Dendritic cell treated with granulocyte-macrophage colony-stimulating factor and Interleukin-4, amounts not matched to agents 40 ng/mL and 50 ng/mL, for 4 days (primary cell): ENCODE results near the gene KCNMA1.

Experiments used
- H3K27ac Mint-ChIP-seq: one replicate; pipeline ENCODE4 v1.8.0; 2022; ENCODE audit warnings: mild to moderate bottlenecking, mixed read lengths
- H3K27me3 Mint-ChIP-seq: one replicate; pipeline ENCODE4 v1.8.0; 2022; ENCODE audit warnings: mild to moderate bottlenecking, mixed read lengths
- H3K36me3 Mint-ChIP-seq: one replicate; pipeline ENCODE4 v1.8.0; 2022; ENCODE audit warnings: low read depth, mixed read lengths
- H3K4me1 Mint-ChIP-seq: one replicate; pipeline ENCODE4 v1.8.0; 2022; ENCODE audit warnings: low read depth, mixed read lengths
- H3K4me3 Mint-ChIP-seq: one replicate; pipeline ENCODE4 v1.8.0; 2022; ENCODE audit warnings: mild to moderate bottlenecking, moderate library complexity, mixed read lengths
- H3K9me3 Mint-ChIP-seq: one replicate; pipeline ENCODE4 v1.8.0; 2022; ENCODE audit warnings: mixed read lengths
- intact Hi-C: fragments of 100-400 bp; cut with micrococcal nuclease; formaldehyde crosslinking; loops from one replicate; pipeline ENCODE4 v1.15.0; 2022

Gene KCNMA1

DNA sequence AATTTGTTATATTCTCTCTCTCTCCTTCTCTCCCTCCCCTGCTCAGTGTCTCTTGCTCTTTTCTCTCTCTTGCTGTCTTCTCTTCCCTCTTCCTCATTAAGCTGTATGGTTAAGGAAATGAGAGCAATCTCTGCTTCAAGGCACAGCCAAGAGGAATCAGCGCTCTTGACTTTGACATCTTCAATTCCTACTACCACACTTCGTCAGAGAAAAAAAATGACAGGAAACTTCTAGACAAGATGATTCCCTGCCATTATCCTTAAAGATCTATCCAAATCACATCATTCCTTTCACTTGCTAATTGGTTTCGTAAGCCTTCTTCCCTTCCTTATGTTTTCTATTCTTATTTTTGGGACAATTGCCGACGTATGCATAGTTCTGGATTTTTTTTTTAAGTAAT is 425.0 kb downstream of the KCNMA1 start:
- intact Hi-C loops, result no loop called here
- Mint-ChIP-seq H3K36me3 (no peaks in the 10 kb centered on the region), H3K9me3 (no peaks in the 10 kb centered on the region), H3K27ac (no peak overlapping the region), H3K4me1 (peaks cover 15% of the 10 kb centered on the region), H3K27me3 (peaks cover 3% of the 10 kb centered on the region), H3K4me3 (no peak overlapping the region)

GRCh38 chr10:77210645-77211044 is 427.0 kb downstream of the KCNMA1 start:
- no peaks in the 10 kb centered on the region for H3K9me3 Mint-ChIP-seq
- H3K27ac Mint-ChIP-seq, result no peak overlapping the region
- H3K4me3 Mint-ChIP-seq, result no peak overlapping the region
- H3K4me1 Mint-ChIP-seq, result peaks cover 15% of the 10 kb centered on the region
- H3K36me3 Mint-ChIP-seq, result no peaks in the 10 kb centered on the region
- peaks cover 3% of the 10 kb centered on the region for H3K27me3 Mint-ChIP-seq
- intact Hi-C loops, result no loop called here

DNA sequence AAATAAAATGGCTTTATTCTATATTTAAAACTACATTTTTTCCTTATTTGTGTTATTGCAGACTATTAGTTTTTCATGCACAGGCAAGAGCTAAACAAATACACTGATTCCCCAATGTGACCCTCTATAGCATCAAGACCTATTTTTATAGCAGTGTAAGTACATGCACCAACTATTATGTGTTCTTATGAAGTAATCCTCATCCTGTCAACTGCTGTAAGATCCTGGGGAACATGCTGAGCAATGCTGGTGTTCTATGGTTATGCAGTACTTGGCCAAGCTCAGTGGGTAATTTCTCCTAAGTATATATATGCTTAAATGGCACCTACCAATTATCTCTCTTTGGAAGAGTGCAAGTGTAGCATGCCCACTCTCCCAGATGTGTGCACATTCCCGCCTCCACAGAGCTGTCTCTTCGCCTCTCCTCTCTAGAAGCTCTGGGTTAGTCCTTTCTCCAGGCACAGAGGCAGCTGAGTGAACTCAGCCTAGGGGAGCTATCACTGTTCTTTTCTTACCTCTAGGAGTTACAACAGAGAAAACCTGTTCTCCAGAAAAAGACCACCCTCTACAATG is 428.8 kb downstream of the KCNMA1 start:
- Mint-ChIP-seq H3K4me3 (no peak overlapping the region), H3K27ac (no peak overlapping the region), H3K27me3 (peaks cover 7% of the 10 kb centered on the region), H3K9me3 (peaks cover 9% of the 10 kb centered on the region), H3K36me3 (no peaks in the 10 kb centered on the region), H3K4me1 (peaks cover 15% of the 10 kb centered on the region)
- intact Hi-C loops, result no loop called here

DNA sequence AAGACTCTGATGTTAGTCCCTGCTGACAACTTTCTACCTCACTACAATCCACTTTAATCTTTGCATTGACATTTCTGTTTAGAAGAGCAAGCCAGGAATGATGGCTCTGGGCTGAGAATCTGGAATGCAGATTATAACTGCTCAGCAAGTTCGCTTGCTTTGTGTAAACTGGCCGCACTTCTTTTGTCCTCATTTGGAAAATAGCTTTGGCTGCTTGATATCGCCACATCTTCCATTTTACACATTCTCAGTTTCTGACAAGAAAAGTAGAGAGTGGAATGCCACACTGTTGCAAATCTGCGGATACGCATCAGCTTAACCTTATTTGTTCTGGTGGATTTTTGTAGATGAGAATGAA is 429.8 kb downstream of the KCNMA1 start:
- peaks cover 15% of the 10 kb centered on the region for H3K4me1 Mint-ChIP-seq
- H3K27me3 Mint-ChIP-seq, result peaks cover 10% of the 10 kb centered on the region
- no peak overlapping the region for H3K27ac Mint-ChIP-seq
- peaks cover 9% of the 10 kb centered on the region for H3K9me3 Mint-ChIP-seq
- H3K4me3 Mint-ChIP-seq, result no peak overlapping the region
- H3K36me3 Mint-ChIP-seq, result no peaks in the 10 kb centered on the region
- intact Hi-C loops, result no loop called here

DNA sequence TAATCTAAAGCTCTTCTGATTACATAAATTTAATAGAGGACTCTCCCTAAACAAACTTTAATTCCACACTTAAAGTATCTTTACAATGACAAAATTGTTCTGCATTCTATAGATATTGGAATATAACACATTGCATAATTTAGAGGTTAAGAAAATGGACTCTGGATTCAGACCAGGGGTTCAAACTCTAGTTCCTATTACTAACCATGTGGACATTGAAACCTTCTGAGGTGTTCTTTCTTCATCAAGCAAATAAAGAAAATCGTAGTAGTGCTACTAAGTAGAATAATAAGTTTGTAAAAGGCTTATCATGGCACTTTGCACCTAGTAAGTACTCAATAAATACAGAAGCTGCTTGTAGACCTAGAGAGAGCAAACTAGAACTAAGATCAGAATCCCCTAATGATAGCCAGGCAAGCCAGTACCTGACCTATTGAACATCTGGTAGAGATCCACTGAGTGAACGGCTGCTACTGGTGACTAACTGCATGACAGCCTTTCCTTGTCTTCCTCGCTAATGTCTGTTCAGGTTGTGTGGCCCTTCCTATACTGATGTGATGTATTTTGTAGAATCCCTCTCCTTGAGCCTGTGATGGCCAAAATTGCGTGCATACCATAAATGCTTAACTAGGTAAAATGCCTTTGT is 430.3 kb downstream of the KCNMA1 start:
- Mint-ChIP-seq H3K4me1 (peaks cover 10% of the 10 kb centered on the region), H3K27ac (no peak overlapping the region), H3K4me3 (no peak overlapping the region), H3K9me3 (peaks cover 9% of the 10 kb centered on the region), H3K27me3 (peaks cover 10% of the 10 kb centered on the region), H3K36me3 (no peaks in the 10 kb centered on the region)
- intact Hi-C loops, result no loop called here

- no peak overlapping the region for H3K27ac Mint-ChIP-seq
- H3K4me3 Mint-ChIP-seq, result no peak overlapping the region
- peaks cover 9% of the 10 kb centered on the region for H3K9me3 Mint-ChIP-seq
- H3K27me3 Mint-ChIP-seq, result peaks cover 12% of the 10 kb centered on the region
- H3K4me1 Mint-ChIP-seq, result peaks cover under 1% of the 10 kb centered on the region
- intact Hi-C loops, result no loop called here
- no peaks in the 10 kb centered on the region for H3K36me3 Mint-ChIP-seq
Observed at GRCh38 chr10:77205135-77205534, 432.5 kb downstream of the KCNMA1 start.

GRCh38 chr10:77204171-77204570 is 433.4 kb downstream of the KCNMA1 start:
- Mint-ChIP-seq H3K4me3 (no peak overlapping the region), H3K36me3 (no peaks in the 10 kb centered on the region), H3K9me3 (peaks cover 9% of the 10 kb centered on the region), H3K4me1 (no peaks in the 10 kb centered on the region), H3K27me3 (peaks cover 12% of the 10 kb centered on the region), H3K27ac (no peak overlapping the region)
- intact Hi-C loops, result no loop called here

DNA sequence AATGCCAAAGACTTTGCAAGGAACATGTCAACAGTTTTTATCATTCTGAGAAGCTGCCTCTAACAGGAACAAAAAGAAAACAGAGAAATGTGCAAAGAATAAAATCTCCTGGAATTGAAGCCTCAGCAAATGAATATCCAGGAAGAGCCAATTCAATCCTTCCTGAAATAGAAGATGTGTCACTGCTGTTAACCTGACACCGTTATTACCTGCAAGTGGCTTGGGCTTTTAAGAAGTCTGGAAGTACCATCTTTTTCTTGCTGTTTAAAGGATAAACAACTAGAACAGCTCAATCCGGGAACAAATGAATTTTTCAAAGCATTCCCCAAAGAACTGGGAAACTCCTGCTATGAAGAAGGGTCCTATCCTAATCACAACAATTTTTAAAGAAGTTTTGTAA is 434.8 kb downstream of the KCNMA1 start:
- Mint-ChIP-seq H3K9me3 (peaks cover 9% of the 10 kb centered on the region), H3K4me3 (no peak overlapping the region), H3K36me3 (no peaks in the 10 kb centered on the region), H3K27me3 (peaks cover 9% of the 10 kb centered on the region), H3K4me1 (no peaks in the 10 kb centered on the region), H3K27ac (no peak overlapping the region)
- intact Hi-C loops, result no loop called here

- H3K27ac Mint-ChIP-seq, result no peak overlapping the region
- peaks cover 13% of the 10 kb centered on the region for H3K27me3 Mint-ChIP-seq
- H3K9me3 Mint-ChIP-seq, result peaks cover 9% of the 10 kb centered on the region
- intact Hi-C loops, result no loop called here
- no peaks in the 10 kb centered on the region for H3K36me3 Mint-ChIP-seq
- H3K4me3 Mint-ChIP-seq, result no peak overlapping the region
- H3K4me1 Mint-ChIP-seq, result no peaks in the 10 kb centered on the region
Observed at GRCh38 chr10:77201135-77202106, 436.2 kb downstream of the KCNMA1 start.

- intact Hi-C loops, result no loop called here
- no peak overlapping the region for H3K4me3 Mint-ChIP-seq
Observed at GRCh38 chr10:77197544-77197943, 440.1 kb downstream of the KCNMA1 start.

GRCh38 chr10:77196614-77197013 is 441.0 kb downstream of the KCNMA1 start:
- Mint-ChIP-seq H3K27me3 (peaks cover 6% of the 10 kb centered on the region), H3K9me3 (no peaks in the 10 kb centered on the region), H3K4me1 (no peaks in the 10 kb centered on the region), H3K36me3 (no peaks in the 10 kb centered on the region), H3K27ac (no peak overlapping the region), H3K4me3 (no peak overlapping the region)
- intact Hi-C loops, result no loop called here

More at GRCh38 chr10:77197544-77197943, 440.1 kb downstream of the KCNMA1 start:
- Mint-ChIP-seq H3K4me1 (no peaks in the 10 kb centered on the region), H3K27ac (no peak overlapping the region), H3K27me3 (peaks cover 6% of the 10 kb centered on the region), H3K9me3 (no peaks in the 10 kb centered on the region), H3K36me3 (no peaks in the 10 kb centered on the region)

DNA sequence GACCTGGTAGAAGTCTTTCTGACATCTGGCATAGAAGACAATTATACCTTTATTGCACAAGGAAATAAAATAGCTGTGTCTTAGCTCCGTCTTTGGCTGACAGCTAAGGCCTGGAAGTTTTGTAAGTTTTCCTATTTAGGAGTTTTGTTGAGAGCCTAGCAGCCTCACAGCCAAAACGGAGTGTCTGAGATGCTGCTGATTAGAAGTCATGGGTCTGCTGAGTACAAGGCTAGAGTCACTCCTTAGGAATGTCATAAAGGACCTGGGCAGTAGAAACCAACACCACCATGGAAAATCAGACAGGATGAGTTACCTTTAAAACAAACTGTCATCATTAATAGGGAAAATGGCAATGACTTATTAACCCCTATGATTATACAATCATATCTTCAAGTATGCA is 442.5 kb downstream of the KCNMA1 start:
- Mint-ChIP-seq H3K36me3 (no peaks in the 10 kb centered on the region), H3K4me1 (no peaks in the 10 kb centered on the region), H3K4me3 (no peak overlapping the region), H3K9me3 (no peaks in the 10 kb centered on the region), H3K27ac (no peak overlapping the region), H3K27me3 (peaks cover 4% of the 10 kb centered on the region)
- intact Hi-C loops, result no loop called here

GRCh38 chr10:77193001-77193400 is 444.6 kb downstream of the KCNMA1 start:
- Mint-ChIP-seq H3K36me3 (no peaks in the 10 kb centered on the region), H3K4me1 (no peaks in the 10 kb centered on the region), H3K4me3 (no peak overlapping the region), H3K27me3 (peaks cover 4% of the 10 kb centered on the region), H3K27ac (no peak overlapping the region), H3K9me3 (no peaks in the 10 kb centered on the region)
- intact Hi-C loops, result no loop called here

- no peak overlapping the region for H3K4me3 Mint-ChIP-seq
- no peak overlapping the region for H3K27ac Mint-ChIP-seq
- no peaks in the 10 kb centered on the region for H3K9me3 Mint-ChIP-seq
- H3K4me1 Mint-ChIP-seq, result no peaks in the 10 kb centered on the region
- peaks cover 1% of the 10 kb centered on the region for H3K27me3 Mint-ChIP-seq
- intact Hi-C loops, result no loop called here
- no peaks in the 10 kb centered on the region for H3K36me3 Mint-ChIP-seq
Observed at GRCh38 chr10:77192402-77192801, 445.2 kb downstream of the KCNMA1 start.
